Activated CD8-positive, alpha-beta memory T cell treated with anti-CD3 and anti-CD28 coated beads, Interleukin-2, amount 10 ng/mL, durations not matched to agents 7 days and 5 days (primary cell): Measurements from ENCODE around the gene TSR3. TPM values are rescaled to one million over a fixed set of nuclear protein-coding genes. Genes with fewer than 3 reads are reported as not detected.

ENCODE experiments used
- ATAC-seq: fragments of 150-1000 bp; cut with Tn5 transposase; one replicate; pipeline ENCODE4 v1.10.0; 2021; ENCODE audit warnings: moderate library complexity
- CTCF ChIA-PET: fragments of 350-600 bp; sonication (Branson Sonifier 250); formaldehyde crosslinking; loops from one replicate; lab custom pipeline; 2021; ENCODE audit warnings: antibody characterized with exemption; lab: Charles Lee
- DNase-seq: peaks from one replicate; pipeline ENCODE4 v3.0.0-alpha.2; 2020
- H3K27ac Mint-ChIP-seq: one replicate; pipeline ENCODE4 v1.8.0; 2021; ENCODE audit warnings: mild to moderate bottlenecking, mixed read lengths
- H3K27me3 Mint-ChIP-seq: one replicate; pipeline ENCODE4 v1.8.0; 2021; ENCODE audit warnings: mixed read lengths
- H3K36me3 Mint-ChIP-seq: one replicate; pipeline ENCODE4 v1.8.0; 2021; ENCODE audit warnings: mild to moderate bottlenecking, mixed read lengths
- H3K4me1 Mint-ChIP-seq: one replicate; pipeline ENCODE4 v1.8.0; 2021; ENCODE audit warnings: mixed read lengths
- H3K4me3 Mint-ChIP-seq: one replicate; pipeline ENCODE4 v1.8.0; 2021; ENCODE audit warnings: mild to moderate bottlenecking, moderate library complexity, mixed read lengths
- H3K9me3 Mint-ChIP-seq: one replicate; pipeline ENCODE4 v1.8.0; 2022; ENCODE audit warnings: low read depth, mixed read lengths
- total RNA-seq, 2 experiments: library from RNA; stranded (reverse); gene quantifications; one replicate each; pipeline ENCODE4 v1.2.3, GENCODE V29; 2021

Gene TSR3
- total RNA-seq, 2 experiments from 2014 or later: 52.9 to 57.8 TPM

DNA sequence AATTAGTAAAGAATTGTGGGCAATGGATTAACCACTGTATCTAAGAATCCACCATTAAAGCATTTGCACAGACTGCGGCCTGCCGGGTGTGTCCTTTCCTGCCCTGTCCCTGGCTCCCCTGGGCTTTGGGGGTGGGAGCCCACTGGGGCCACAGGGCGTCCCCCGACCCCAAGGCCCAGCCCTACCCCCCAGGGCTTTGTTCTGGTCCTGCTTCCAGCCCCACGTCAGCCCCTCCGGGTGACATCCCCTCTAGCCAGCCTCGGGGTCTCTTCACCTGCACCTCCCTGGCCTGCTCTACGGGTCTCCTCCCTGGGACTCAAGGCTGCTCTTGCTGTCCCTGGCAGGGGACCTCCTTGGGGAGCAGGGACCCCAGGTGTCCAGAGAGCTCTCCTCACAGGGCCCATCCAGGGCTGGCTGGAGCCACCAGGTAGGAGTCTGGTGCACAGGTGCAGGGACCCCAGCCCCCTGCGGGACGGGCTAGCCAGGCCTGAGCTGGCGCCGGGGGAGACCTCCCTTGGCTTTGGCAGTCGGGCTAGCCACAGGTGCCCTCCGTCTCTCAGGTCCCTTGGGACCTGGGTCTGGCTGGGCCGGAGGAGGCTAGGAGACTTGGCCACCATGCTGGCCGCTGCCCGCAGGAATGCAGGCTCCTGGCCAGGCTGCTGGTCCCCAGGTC lies 24.6 kb downstream of the TSR3 start:
- no peak overlapping the region for H3K4me3 Mint-ChIP-seq
- CTCF ChIA-PET: interaction anchor here (1.2 kb wide), 1 partner anchor 27 kb away, joined by 4 read pairs; no protein-coding TSS in a partner anchor
- no peak overlapping the region for H3K27ac Mint-ChIP-seq
- no peaks in the 10 kb centered on the region for H3K9me3 Mint-ChIP-seq
- H3K27me3 Mint-ChIP-seq: peaks cover 9% of the 10 kb centered on the region
- ATAC-seq (no peak), DNase-seq (no peak)
- peaks cover 9% of the 10 kb centered on the region for H3K4me1 Mint-ChIP-seq
- peaks cover 11% of the 10 kb centered on the region for H3K36me3 Mint-ChIP-seq

DNA sequence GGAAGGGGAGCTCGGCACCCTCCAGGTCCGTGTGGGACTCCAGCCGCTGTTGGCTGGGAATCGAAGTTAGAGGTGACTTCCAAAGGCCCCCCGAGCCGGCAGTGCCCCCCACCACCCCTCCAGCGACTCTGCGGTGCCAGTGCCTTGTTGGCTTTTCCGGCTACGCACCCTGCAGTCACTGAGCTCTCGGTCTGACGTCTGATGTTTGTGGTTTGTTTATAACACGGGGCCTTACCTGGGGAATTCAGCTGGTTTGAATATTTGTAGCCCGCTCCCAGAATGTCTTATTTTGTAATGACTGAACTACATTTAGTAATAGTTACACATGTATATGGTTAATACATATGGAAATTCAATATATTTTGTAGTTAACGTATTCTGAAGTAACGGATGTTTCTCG lies 25.3 kb downstream of the TSR3 start:
- DNase-seq (no peak), ATAC-seq (no peak)
- peaks cover 3% of the 10 kb centered on the region for H3K4me1 Mint-ChIP-seq
- peaks cover 3% of the 10 kb centered on the region for H3K27me3 Mint-ChIP-seq
- CTCF ChIA-PET: interaction anchor here (1.2 kb wide), 1 partner anchor 26 kb away, joined by 4 read pairs; no protein-coding TSS in a partner anchor
- no peak overlapping the region for H3K4me3 Mint-ChIP-seq
- peaks cover 11% of the 10 kb centered on the region for H3K36me3 Mint-ChIP-seq
- H3K27ac Mint-ChIP-seq: no peak overlapping the region
- H3K9me3 Mint-ChIP-seq: no peaks in the 10 kb centered on the region

DNA sequence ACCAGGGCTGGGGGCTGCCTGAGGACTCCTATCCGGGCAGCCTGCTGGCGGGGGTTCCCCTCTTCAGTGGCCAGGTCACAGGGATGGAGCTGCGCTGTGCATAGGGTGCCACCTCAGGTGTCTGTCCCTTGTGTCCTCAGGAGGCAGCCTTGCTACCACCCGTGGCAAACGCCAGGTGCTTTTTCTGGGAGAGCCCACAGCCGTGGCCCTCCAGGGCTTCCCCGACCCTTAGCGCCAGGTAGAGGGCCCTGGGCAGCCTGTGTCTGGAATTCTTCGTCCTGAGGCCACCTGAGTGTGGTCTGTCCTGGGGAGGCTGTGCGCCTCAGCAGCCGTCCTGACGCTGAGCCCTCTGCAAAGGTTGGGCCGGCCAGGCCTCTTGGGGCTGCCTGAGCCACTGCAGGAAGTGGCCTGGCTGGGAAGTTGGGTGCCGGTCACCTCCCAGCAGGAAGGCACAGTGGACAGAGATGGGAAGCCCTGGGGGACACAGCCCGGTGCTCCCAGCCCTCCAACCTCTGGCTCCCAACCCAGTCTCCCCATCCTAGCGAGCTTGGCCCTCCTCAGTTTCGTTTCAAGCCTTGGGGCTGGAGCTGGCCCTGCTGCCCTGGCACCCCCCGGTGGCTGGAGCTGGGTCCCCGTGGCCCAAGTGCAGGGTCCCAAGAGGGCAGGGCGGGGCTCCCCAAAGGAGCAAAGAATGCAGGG lies 25.9 kb downstream of the TSR3 start:
- ATAC-seq: peak; percentile 38
- CTCF ChIA-PET: interaction anchor here (1.2 kb wide), 1 partner anchor 26 kb away, joined by 4 read pairs; no protein-coding TSS in a partner anchor

DNA sequence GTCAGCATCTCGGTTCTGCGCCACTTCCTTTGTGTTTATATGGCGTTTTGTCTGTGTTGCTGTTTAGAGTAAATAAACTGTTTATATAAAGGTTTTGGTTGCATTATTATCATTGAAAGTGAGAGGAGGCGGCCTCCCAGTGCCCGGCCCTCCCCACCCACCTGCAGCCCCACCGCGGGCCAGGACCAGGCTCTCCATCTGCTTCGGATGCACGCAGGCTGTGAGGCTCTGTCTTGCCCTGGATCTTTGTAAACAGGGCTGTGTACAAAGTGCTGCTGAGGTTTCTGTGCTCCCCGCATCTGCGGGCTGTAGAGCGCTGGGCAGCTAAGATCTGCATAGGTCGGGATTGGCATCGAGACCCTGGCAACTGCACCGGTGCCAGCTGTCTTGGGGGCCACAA lies 26.4 kb downstream of the TSR3 start:
- Mint-ChIP-seq H3K9me3 (no peaks in the 10 kb centered on the region), H3K27me3 (no peaks in the 10 kb centered on the region), H3K4me3 (no peak overlapping the region), H3K4me1 (no peaks in the 10 kb centered on the region), H3K27ac (no peak overlapping the region), H3K36me3 (peaks cover 18% of the 10 kb centered on the region)
- ATAC-seq (no peak), DNase-seq (no peak)
- CTCF ChIA-PET: no interaction called here

More for the DNA sequence above, 25.9 kb downstream of the TSR3 start:
- H3K9me3 Mint-ChIP-seq: no peaks in the 10 kb centered on the region
- H3K4me3 Mint-ChIP-seq: no peak overlapping the region
- peaks cover 14% of the 10 kb centered on the region for H3K36me3 Mint-ChIP-seq
- no peak overlapping the region for H3K27ac Mint-ChIP-seq
- no peaks in the 10 kb centered on the region for H3K27me3 Mint-ChIP-seq
- H3K4me1 Mint-ChIP-seq: no peaks in the 10 kb centered on the region
- DNase-seq: no peak

DNA sequence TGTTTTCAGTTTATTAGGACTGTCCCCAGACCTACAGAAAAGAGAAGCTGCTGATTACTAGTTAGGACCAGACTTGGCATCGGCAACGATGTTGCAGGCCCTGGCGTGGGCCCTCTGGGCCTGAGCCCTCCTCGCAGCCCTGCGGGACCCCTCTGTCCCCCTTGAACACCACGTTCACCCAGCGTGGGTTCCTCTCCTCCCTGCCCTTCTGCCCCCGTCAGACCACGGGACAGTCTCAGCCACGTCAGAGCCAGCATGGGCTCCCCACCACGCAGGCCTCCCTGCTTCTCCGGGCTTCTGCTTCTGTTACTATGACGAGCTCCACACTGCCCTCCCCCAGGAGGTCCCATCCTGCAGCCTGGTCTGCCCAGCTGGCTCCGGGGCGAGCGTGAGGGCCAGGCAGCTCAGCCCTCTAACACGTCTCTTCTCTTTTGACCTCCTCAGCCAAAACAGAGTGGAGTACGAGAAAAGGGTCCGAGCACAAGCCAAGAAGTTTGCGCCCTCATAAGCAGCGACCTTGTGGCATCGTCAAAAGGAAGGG lies 27.3 kb downstream of the TSR3 start:
- H3K27ac Mint-ChIP-seq: no peak overlapping the region
- H3K36me3 Mint-ChIP-seq: peaks cover 26% of the 10 kb centered on the region
- H3K9me3 Mint-ChIP-seq: no peaks in the 10 kb centered on the region
- H3K27me3 Mint-ChIP-seq: no peaks in the 10 kb centered on the region
- no peak overlapping the region for H3K4me3 Mint-ChIP-seq
- ATAC-seq: no peak
- H3K4me1 Mint-ChIP-seq: no peaks in the 10 kb centered on the region
- no peak for DNase-seq
- CTCF ChIA-PET: interaction anchor here (0.6 kb wide), 1 partner anchor 39 kb away, joined by 3 read pairs; no protein-coding TSS in a partner anchor

- Mint-ChIP-seq H3K27me3 (no peaks in the 10 kb centered on the region), H3K4me1 (no peaks in the 10 kb centered on the region), H3K9me3 (no peaks in the 10 kb centered on the region), H3K36me3 (peaks cover 30% of the 10 kb centered on the region), H3K4me3 (no peak overlapping the region), H3K27ac (no peak overlapping the region)
- ATAC-seq (peak; percentile 11), DNase-seq (no peak)
- CTCF ChIA-PET: interaction anchor here (0.6 kb wide), 1 partner anchor 40 kb away, joined by 3 read pairs; no protein-coding TSS in a partner anchor
These were observed 28.1 kb downstream of the TSR3 start for GRCh38 chr16:1323296-1324239.

DNA sequence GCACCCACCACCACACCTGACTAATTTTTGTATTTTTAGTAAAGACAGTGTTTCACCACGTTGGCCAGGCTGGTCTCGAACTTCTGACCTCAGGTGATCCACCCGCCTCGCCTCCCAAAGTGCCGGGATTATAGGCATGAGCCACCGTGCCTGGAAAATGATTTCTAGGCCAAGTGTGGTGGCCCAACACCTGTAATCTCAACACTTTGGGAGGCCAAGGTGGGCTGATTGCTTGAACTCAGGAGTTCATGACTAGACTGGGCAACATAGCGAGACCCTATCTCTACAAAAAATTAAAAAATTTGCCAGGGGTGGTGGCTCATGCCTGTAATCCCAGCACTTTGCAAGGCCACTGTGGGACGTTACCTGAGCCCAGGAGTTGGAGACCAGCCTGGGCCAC lies 29.3 kb downstream of the TSR3 start:
- no peak overlapping the region for H3K27ac Mint-ChIP-seq
- no peaks in the 10 kb centered on the region for H3K4me1 Mint-ChIP-seq
- peaks cover 41% of the 10 kb centered on the region for H3K36me3 Mint-ChIP-seq
- no peak overlapping the region for H3K4me3 Mint-ChIP-seq
- H3K27me3 Mint-ChIP-seq: no peaks in the 10 kb centered on the region
- DNase-seq: no peak
- H3K9me3 Mint-ChIP-seq: no peaks in the 10 kb centered on the region
- CTCF ChIA-PET: no interaction called here
- no peak for ATAC-seq

DNA sequence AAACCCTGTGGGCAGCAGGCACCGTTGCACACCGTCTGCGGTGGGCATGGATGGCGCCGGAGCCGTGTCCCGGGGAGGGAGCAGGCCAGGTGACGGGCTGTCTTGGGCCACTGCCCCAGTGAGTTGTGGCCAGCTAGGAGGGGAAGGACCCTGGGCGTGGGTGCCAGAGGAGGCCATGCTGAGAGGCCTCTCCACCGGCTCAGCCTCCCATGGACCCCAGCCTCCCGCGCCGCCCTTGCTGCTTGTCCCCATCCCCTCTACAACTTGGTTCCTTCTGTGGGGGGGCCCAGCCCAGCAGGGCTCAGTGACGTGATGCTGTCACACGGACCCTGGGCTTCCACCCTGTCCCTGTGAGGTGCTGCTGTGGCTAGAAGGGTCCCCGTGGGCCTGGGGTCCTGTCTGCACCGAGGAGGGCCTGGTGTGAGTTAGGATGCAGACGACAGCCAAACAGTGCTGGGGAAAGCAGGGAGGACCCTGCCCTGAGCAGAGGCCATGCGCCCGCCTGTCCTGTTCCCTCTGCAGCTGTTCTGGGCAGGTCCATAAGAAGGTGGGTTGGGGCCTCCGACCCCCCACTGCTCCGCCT lies 30.9 kb downstream of the TSR3 start:
- no peak for DNase-seq
- ATAC-seq: no peak
- Mint-ChIP-seq H3K4me1 (no peaks in the 10 kb centered on the region), H3K9me3 (no peaks in the 10 kb centered on the region), H3K4me3 (no peak overlapping the region), H3K27me3 (no peaks in the 10 kb centered on the region), H3K36me3 (peaks cover 53% of the 10 kb centered on the region), H3K27ac (no peak overlapping the region)
- CTCF ChIA-PET: no interaction called here

- Mint-ChIP-seq H3K4me1 (peaks cover 2% of the 10 kb centered on the region), H3K4me3 (no peak overlapping the region), H3K9me3 (no peaks in the 10 kb centered on the region), H3K27ac (no peak overlapping the region), H3K36me3 (peaks cover 57% of the 10 kb centered on the region), H3K27me3 (no peaks in the 10 kb centered on the region)
- ATAC-seq: no peak
- DNase-seq: no peak
- CTCF ChIA-PET: no interaction called here
These were observed 31.6 kb downstream of the TSR3 start for GRCh38 chr16:1320097-1320496.

- DNase-seq (peak; percentile 37), ATAC-seq (no peak)
- Mint-ChIP-seq H3K27me3 (no peaks in the 10 kb centered on the region), H3K4me3 (no peak overlapping the region), H3K4me1 (peaks cover 7% of the 10 kb centered on the region), H3K36me3 (peaks cover 59% of the 10 kb centered on the region), H3K9me3 (no peaks in the 10 kb centered on the region), H3K27ac (no peak overlapping the region)
- CTCF ChIA-PET: no interaction called here
These were observed 32.6 kb downstream of the TSR3 start for GRCh38 chr16:1319041-1319440.

DNA sequence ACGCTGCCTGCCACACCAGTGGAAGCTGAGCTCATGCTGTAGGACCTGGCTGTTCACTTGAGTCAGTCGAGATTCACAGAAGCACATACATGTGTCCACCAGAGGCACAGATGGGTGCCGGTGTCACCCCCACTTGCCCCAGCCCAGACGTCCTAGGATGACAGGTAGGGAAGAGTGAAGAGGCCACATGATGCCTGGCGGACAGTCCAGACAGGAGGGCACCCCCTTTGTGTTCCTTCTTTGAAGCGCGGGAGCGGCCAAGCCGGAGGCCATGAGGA lies 33.5 kb downstream of the TSR3 start:
- Mint-ChIP-seq H3K36me3 (peaks cover 57% of the 10 kb centered on the region), H3K27ac (no peak overlapping the region), H3K27me3 (no peaks in the 10 kb centered on the region), H3K9me3 (no peaks in the 10 kb centered on the region), H3K4me1 (peaks cover 7% of the 10 kb centered on the region), H3K4me3 (no peak overlapping the region)
- CTCF ChIA-PET: no interaction called here
- DNase-seq (no peak), ATAC-seq (no peak)

DNA sequence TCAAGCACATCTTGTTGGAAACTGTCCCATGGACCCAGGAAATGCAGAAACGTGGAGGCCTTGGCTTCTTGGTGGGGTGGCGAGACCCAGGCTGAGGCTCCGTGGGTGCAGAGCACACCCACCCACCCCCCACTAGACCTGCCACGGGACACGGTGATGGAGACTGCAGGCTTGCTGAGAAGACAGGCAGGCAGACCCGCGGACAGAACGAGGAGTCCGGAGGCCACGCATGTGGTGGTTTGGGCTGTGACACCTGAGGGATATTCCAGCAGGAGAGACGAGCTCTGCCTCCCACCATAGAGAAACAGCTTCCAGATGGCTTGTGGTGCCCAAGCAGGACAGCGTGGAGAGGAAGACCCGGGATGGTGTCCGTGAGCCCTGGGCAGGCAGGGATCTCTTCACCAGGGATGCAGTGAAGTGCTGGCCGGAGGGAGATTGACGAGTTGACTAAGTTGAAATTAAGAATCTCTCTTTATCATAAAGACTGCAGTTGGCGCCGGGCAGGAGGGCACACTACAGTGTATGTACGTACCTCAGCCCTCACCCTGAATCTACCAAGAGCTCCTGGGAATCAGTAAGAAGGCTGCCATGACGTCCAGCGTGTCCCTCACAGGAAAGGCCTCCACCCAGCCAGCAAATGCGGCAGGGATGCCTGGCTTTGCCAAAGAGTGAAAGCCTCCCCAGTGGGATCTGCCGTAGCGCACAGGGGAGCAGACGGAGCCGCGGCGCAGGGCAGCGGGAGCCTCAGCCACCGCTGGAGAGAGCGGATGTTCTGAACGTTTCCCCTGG lies 34.0 kb downstream of the TSR3 start:
- peaks cover 57% of the 10 kb centered on the region for H3K36me3 Mint-ChIP-seq

More for the DNA sequence above, 34.0 kb downstream of the TSR3 start:
- CTCF ChIA-PET: no interaction called here
- Mint-ChIP-seq H3K27ac (no peak overlapping the region), H3K4me3 (no peak overlapping the region), H3K9me3 (no peaks in the 10 kb centered on the region), H3K4me1 (peaks cover 12% of the 10 kb centered on the region), H3K27me3 (no peaks in the 10 kb centered on the region)
- DNase-seq (peak; percentile 37), ATAC-seq (no peak)
